Measurements from ENCODE around the gene ESRRB.

The ESRRB gene

DNA sequence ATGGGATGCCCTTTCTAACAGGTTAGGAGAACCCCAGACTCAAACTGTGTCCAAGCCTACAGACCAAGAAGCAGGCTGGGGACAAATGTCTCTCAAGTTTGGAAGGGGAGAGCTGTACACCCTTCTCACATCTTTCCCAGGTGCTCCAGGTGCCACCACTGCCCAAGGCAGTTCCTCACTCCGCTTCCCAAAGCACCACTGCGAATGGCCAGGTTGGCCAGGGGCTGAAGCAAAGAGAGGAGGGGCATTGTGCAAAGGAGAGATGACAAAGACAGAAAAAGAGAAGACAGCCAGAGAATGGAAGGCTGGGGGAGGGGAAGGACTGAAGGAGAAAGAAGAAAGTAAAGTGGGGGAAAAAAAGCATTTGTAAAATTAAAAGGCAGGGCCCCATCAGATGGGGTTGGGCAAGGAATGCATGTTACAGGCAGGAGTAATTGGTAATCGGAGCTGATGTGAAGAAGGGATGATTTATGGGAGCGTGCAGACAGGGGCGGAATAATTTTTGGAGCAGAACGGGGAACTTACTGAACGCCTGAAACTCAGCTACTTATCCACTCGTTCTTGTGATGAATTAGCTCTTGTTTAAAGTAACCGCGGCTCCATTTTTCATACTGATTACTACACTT is 165.8 kb downstream of the ESRRB start:
- no peak for DNase-seq (ENCODE audit: low spot score)

DNA sequence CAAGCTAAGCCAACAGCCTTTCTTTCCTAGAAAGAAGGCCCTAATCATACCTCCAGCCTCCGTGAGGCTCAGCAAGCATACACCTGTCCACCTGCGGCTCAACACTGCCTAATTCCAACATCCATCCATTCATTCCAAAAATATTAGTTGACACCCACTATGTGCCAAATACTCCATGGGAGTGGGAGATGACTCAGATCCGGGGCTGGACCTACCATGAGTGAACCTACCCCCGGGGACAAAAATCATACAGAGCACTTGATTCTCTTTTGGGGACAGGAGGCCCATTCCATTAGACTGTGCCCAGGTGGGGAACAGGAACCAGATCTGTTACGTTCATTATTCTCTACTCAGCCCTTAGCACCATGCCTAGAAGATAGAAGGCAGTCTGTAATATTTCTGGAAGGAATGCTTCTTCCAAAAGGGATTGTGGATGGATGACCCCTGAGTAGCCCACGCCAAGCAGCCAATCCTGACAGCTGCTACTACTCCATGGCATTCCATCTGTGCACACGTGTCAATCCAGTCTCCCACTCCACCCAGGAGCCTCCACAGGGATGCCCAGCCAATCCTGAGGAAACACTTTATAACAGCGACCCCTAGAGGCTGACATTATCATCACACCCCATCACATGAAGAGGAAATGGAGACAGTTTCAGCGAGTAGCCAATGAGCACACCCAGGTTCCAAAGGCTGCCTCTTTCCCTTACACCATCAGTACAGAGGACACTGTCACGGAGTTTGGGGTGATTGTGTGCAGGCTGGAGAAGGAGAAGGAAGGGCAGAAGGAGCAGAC is 170.7 kb downstream of the ESRRB start:
- peak; percentile 80 for DNase-seq (ENCODE audit: low spot score)

- no peak for DNase-seq (ENCODE audit: low spot score)
Observed at GRCh38 chr14:76547831-76548230, 171.9 kb downstream of the ESRRB start.

DNA sequence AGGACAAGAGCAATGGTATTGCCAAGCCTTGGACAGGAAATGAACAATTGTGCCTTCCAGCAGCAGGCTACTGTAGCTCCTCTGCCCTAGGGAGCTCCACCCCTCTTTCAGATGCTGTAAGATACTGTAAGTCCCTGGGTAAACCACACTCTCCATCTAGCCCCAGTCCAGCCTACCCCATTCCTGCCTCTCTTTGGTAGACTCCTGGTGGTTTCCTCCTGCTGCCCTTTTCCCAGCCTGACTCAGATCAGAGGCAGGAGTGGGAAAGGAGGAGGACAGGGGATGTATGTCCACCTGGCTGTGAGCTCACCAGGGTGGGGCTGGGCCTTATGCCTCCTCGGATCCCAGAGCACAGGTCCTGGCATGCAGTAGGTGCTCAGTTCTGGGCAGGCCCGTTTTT is 174.6 kb downstream of the ESRRB start:
- no peak for DNase-seq (ENCODE audit: low spot score)

GRCh38 chr14:76551116-76551515 is 175.2 kb downstream of the ESRRB start:
- DNase-seq (ENCODE audit: low spot score), result no peak

Measured in ecto neural progenitor cell (in vitro differentiated cells).